NT2/D1 (cell line): ENCODE results near the gene SURF2.

Experiments used
- SUZ12 ChIP-seq: IDR thresholded peaks from 2 replicates; pipeline ENCODE4 v1.6.1; 2011; ENCODE audit not compliant: insufficient read length, insufficient read depth; ENCODE audit errors: extremely low read depth
- YY1 ChIP-seq: IDR thresholded peaks from 2 replicates; pipeline ENCODE4 v1.6.1; 2011; ENCODE audit not compliant: insufficient read length, insufficient read depth
- ZNF274 ChIP-seq: IDR thresholded peaks from 2 replicates; pipeline ENCODE4 v1.6.1; 2011; ENCODE audit warnings: mild to moderate bottlenecking, low read depth, low read length

DNA sequence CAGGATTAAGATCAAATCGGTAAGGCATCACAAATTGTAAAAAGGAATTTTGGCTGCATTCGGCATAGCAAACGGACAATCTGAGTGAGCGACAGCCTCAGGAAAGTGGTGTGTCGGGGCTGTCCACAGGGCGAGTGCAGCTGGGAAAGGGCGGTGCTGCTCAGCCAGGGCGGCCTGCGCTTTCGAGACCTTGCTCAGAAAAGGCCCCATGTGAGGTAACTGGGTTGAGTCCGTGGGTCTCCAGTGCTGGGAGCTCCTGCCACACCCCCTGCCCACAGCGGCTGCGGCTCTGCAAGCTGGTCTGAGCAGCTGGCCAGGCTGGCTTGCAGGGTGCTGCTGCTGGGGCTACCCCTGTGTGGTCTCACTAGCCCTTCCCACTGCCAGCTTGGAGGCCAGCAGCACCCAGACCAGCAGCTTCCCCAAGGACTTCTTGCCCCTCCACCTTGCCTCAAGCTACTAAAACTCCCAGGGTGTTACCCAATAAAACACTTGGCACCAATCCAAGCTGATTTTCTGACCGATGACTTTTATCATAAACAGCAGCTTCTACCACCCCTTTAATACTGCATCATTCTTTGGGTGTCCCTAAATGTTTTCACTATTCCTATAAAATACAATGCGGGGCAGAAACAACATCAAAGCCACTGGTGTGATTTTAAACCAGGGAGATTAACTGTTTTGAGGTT lies 6.2 kb downstream of the SURF2 start:
- no peak for TF ChIP-seq SUZ12
- no peak for TF ChIP-seq YY1
- no peak for TF ChIP-seq ZNF274
